ENCODE data around the gene EME2. TPM values are rescaled to one million over a fixed set of nuclear protein-coding genes. Genes with fewer than 3 reads are reported as not detected.

The EME2 gene
- total RNA-seq, 1 experiment from 2014 or later: 19.5 TPM

GRCh38 chr16:1768061-1768766, 4.4 kb upstream of the EME2 start:
- intact Hi-C loops (cut with micrococcal nuclease; ENCODE audit: unreplicated experiment): no loop called here
- no peak overlapping the region for H3K27ac ChIP-seq (ENCODE audit: low read depth, low read length, poor library complexity, severe bottlenecking)
- no TSS peak for BruUV-seq (replicated peaks)
- peaks cover 20% of the 10 kb centered on the region for H3K36me3 ChIP-seq (ENCODE audit: insufficient read depth, low read length, poor library complexity, severe bottlenecking)
- no peak overlapping the region for H3K4me3 ChIP-seq (ENCODE audit: low read depth, low read length, poor library complexity, severe bottlenecking)
- no peak for DNase-seq (ENCODE audit: low spot score)
- H3K27me3 ChIP-seq (replicated peaks; ENCODE audit: insufficient read depth, low read depth, low read length, poor library complexity): no peaks in the 10 kb centered on the region
- TF ChIP-seq, protein P1, sequence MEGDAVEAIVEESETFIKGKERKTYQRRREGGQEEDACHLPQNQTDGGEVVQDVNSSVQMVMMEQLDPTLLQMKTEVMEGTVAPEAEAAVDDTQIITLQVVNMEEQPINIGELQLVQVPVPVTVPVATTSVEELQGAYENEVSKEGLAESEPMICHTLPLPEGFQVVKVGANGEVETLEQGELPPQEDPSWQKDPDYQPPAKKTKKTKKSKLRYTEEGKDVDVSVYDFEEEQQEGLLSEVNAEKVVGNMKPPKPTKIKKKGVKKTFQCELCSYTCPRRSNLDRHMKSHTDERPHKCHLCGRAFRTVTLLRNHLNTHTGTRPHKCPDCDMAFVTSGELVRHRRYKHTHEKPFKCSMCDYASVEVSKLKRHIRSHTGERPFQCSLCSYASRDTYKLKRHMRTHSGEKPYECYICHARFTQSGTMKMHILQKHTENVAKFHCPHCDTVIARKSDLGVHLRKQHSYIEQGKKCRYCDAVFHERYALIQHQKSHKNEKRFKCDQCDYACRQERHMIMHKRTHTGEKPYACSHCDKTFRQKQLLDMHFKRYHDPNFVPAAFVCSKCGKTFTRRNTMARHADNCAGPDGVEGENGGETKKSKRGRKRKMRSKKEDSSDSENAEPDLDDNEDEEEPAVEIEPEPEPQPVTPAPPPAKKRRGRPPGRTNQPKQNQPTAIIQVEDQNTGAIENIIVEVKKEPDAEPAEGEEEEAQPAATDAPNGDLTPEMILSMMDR (conservative IDR thresholded peaks at IDR 0.05; ENCODE audit: low read depth, low read length): no peak
- TF ChIP-seq EZH2 (IDR thresholded peaks at IDR 0.05; ENCODE audit: borderline replicate concordance, low read depth, low read length, poor library complexity, severe bottlenecking): no peak
- POLR2A ChIA-PET (ENCODE audit: low non-redundant PET): no interaction called here
- CTCF ChIA-PET: no interaction called here
- H3K4me1 ChIP-seq (ENCODE audit: insufficient read depth, low read length, poor library complexity, severe bottlenecking): peaks cover 4% of the 10 kb centered on the region
- no peaks in the 10 kb centered on the region for H3K9me3 ChIP-seq (ENCODE audit: low read depth, low read length, poor library complexity, severe bottlenecking)

DNA sequence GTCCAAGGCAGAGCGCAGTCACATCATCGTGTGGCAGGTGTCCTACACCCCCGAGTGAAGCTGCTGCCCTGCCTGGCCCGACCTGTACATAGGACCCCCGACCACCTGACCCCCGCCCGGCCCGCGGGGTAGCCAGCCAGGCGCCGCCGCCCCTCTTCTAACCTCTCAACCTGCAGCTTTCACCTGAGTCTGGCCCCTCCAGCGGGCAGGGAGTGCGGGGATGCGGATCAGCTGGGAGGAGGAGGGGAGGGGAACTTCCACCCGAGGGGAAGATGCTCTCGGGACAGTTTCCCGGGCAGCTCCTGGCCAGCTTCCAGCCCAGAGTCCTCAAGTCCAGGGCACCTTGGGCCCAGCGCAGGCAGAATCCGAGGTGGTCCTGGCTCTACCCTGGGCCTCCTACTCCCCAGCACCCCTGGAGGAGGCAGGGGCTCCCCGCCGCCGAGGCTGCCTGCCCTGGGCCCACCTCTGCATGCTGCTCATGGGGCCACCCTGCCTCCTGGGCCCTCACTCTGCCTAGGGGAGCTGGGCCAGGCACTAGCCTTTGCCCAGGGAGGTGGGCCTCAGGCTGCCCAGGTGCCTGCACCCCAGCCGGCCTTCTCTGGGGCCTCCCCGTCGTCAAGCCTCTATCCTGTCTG, 3.7 kb upstream of the EME2 start:
- TF ChIP-seq, protein P1 (conservative IDR thresholded peaks at IDR 0.05; ENCODE audit: low read depth, low read length): no peak
- no peak for TF ChIP-seq EZH2 (IDR thresholded peaks at IDR 0.05; ENCODE audit: borderline replicate concordance, low read depth, low read length, poor library complexity, severe bottlenecking)
- Histone ChIP-seq H3K4me1 (ENCODE audit: insufficient read depth, low read length, poor library complexity, severe bottlenecking) (peaks cover 4% of the 10 kb centered on the region), H3K27ac (ENCODE audit: low read depth, low read length, poor library complexity, severe bottlenecking) (no peak overlapping the region), H3K9me3 (ENCODE audit: low read depth, low read length, poor library complexity, severe bottlenecking) (no peaks in the 10 kb centered on the region), H3K36me3 (ENCODE audit: insufficient read depth, low read length, poor library complexity, severe bottlenecking) (peaks cover 20% of the 10 kb centered on the region), H3K27me3 (replicated peaks; ENCODE audit: insufficient read depth, low read depth, low read length, poor library complexity) (no peaks in the 10 kb centered on the region), H3K4me3 (ENCODE audit: low read depth, low read length, poor library complexity, severe bottlenecking) (no peak overlapping the region)
- ChIA-PET CTCF (no interaction called here), POLR2A (ENCODE audit: low non-redundant PET) (no interaction called here)
- intact Hi-C loops (cut with micrococcal nuclease; ENCODE audit: unreplicated experiment): no loop called here
- no peak for DNase-seq (ENCODE audit: low spot score)
- no TSS peak for BruUV-seq (replicated peaks)

- BruUV-seq (replicated peaks): no TSS peak
- no peak overlapping the region for H3K27ac ChIP-seq (ENCODE audit: low read depth, low read length, poor library complexity, severe bottlenecking)
- no peak for DNase-seq (ENCODE audit: low spot score)
- POLR2A ChIA-PET (ENCODE audit: low non-redundant PET): interaction anchor here (0.5 to 0.7 kb wide), 2 partner anchors 15 to 476 kb away, joined by 3 to 9 read pairs; no protein-coding TSS in a partner anchor
- CTCF ChIA-PET: no interaction called here
- no peaks in the 10 kb centered on the region for H3K9me3 ChIP-seq (ENCODE audit: low read depth, low read length, poor library complexity, severe bottlenecking)
- no peaks in the 10 kb centered on the region for H3K27me3 ChIP-seq (replicated peaks; ENCODE audit: insufficient read depth, low read depth, low read length, poor library complexity)
- intact Hi-C loops (cut with micrococcal nuclease; ENCODE audit: unreplicated experiment): loop anchor here (10.0 kb wide), 1 partner anchor 55 kb away; the partner anchor contains the start of genes FAHD1 and HAGH
- H3K4me3 ChIP-seq (ENCODE audit: low read depth, low read length, poor library complexity, severe bottlenecking): peak overlapping the region; percentile 63
- peaks cover 4% of the 10 kb centered on the region for H3K4me1 ChIP-seq (ENCODE audit: insufficient read depth, low read length, poor library complexity, severe bottlenecking)
- peaks cover 20% of the 10 kb centered on the region for H3K36me3 ChIP-seq (ENCODE audit: insufficient read depth, low read length, poor library complexity, severe bottlenecking)
- no peak for TF ChIP-seq EZH2 (IDR thresholded peaks at IDR 0.05; ENCODE audit: borderline replicate concordance, low read depth, low read length, poor library complexity, severe bottlenecking)
- TF ChIP-seq, protein P1 (conservative IDR thresholded peaks at IDR 0.05; ENCODE audit: low read depth, low read length): no peak
These were observed 3.0 kb upstream of the EME2 start for GRCh38 chr16:1769402-1770300.

All from A673 (cell line).